Hematopoietic multipotent progenitor cell treated with erythropoietin and hydrocortisone succinate and interleukin-3 and kit ligand, for 15 days (in vitro differentiated cells): ENCODE data around the gene HOXA4.

Experiments
- DNase-seq: peaks from one replicate; pipeline ENCODE4 v3.0.0-alpha.2; 2015; ENCODE audit warnings: low spot score

HOXA4 gene

GRCh38 chr7:27104341-27105058 is 26.1 kb downstream of the HOXA4 start:
- no peak for DNase-seq

GRCh38 chr7:27103489-27104226 is 26.9 kb downstream of the HOXA4 start:
- no peak for DNase-seq

- no peak for DNase-seq
Observed at GRCh38 chr7:27102581-27103442, 27.7 kb downstream of the HOXA4 start, which contains the start of gene HOXA2. Gene HOXA2, minus strand, starts transcription at chr7:27102683. Its CDS starts 183 bp downstream, at chr7:27102500.

GRCh38 chr7:27101957-27102580 is 28.5 kb downstream of the HOXA4 start:
- no peak for DNase-seq

GRCh38 chr7:27101171-27101956 is 29.2 kb downstream of the HOXA4 start:
- DNase-seq = no peak

GRCh38 chr7:27100694-27101170 is 29.8 kb downstream of the HOXA4 start:
- no peak for DNase-seq

- DNase-seq = no peak
Observed at GRCh38 chr7:27099453-27100370, 30.8 kb downstream of the HOXA4 start.

GRCh38 chr7:27098578-27099451 is 31.7 kb downstream of the HOXA4 start:
- no peak for DNase-seq

GRCh38 chr7:27097686-27098577 is 32.6 kb downstream of the HOXA4 start:
- no peak for DNase-seq

- no peak for DNase-seq
Observed at GRCh38 chr7:27096768-27097514, 33.6 kb downstream of the HOXA4 start.

GRCh38 chr7:27095897-27096767 is 34.4 kb downstream of the HOXA4 start, which contains the start of gene HOXA1:
Gene HOXA1, minus strand, starts transcription at chr7:27096000. Its CDS starts 88 bp downstream, at chr7:27095912.
- peak; percentile 33 for DNase-seq

GRCh38 chr7:27095050-27095896 is 35.3 kb downstream of the HOXA4 start:
- no peak for DNase-seq

GRCh38 chr7:27094304-27095049 is 36.1 kb downstream of the HOXA4 start:
- DNase-seq = no peak

- DNase-seq = no peak
Observed at GRCh38 chr7:27093184-27093895, 37.2 kb downstream of the HOXA4 start.
